HL-60 (cell line): ENCODE results near the gene A3GALT2.

ENCODE experiments used
- DNase-seq, 2 experiments: peaks; one replicate each; pipeline ENCODE4 v3.0.0-alpha.2; 2010 to 2020; ENCODE audit warnings: low read depth in 1 of 2, low spot score in 1 of 2
- H3K27ac ChIP-seq: fragments of 250-450 bp; sonication (Bioruptor Pico); replicated peaks from 2 replicates; pipeline ENCODE4 v1.5.1; 2020; ENCODE audit warnings: mild to moderate bottlenecking, moderate library complexity
- H3K27me3 ChIP-seq: fragments of 250-450 bp; sonication (Bioruptor Pico); 2 replicates; pipeline ENCODE4 v1.5.1; 2021; ENCODE audit warnings: mild to moderate bottlenecking, moderate library complexity; ENCODE audit not compliant: insufficient read depth, poor library complexity, severe bottlenecking
- H3K4me3 ChIP-seq: replicated peaks from 2 replicates; pipeline ENCODE4 v1.5.1; 2011; ENCODE audit warnings: mild to moderate bottlenecking, control low read depth, low read length; ENCODE audit not compliant: insufficient read depth
- GABPA ChIP-seq: IDR thresholded peaks from 2 replicates; pipeline ENCODE4 v1.6.1; 2012; ENCODE audit warnings: low read depth
- POLR2AphosphoS5 ChIP-seq: IDR thresholded peaks from 2 replicates; pipeline ENCODE4 v1.6.1; 2012; ENCODE audit warnings: low read depth
- SPI1 ChIP-seq: IDR thresholded peaks from 2 replicates; pipeline ENCODE4 v1.6.1; 2012; ENCODE audit warnings: low read depth, mild to moderate bottlenecking, borderline replicate concordance
- TF ChIP-seq, protein P1 (sequence below): IDR thresholded peaks from one replicate; pipeline ENCODE4 v1.5.1; 2011; ENCODE audit warnings: low read length, control low read depth, inconsistent platforms; ENCODE audit not compliant: insufficient read depth
- TF ChIP-seq, protein P2 (sequence below): IDR thresholded peaks from 2 replicates; pipeline ENCODE4 v1.6.1; 2012; ENCODE audit warnings: low read depth; ENCODE audit not compliant: insufficient replicate concordance

Gene A3GALT2

DNA sequence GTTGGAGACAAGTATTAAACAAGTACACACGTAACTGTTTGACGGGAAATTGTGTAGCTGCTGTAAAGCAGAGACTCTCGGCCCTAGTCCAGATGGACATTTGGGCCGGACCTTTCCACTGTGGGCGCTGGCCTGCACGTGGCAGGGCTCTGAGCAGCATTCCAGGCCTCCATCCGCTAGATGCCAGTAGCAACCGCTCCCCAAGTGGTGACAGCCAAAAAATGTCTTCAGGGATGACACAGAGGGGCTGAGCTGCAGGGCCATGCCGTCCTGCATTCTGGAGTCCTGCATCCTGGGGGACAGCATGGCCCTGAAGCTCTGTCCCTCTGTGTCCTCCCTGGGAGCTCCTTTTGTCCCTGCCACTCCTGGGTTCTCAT, 24.8 kb downstream of the A3GALT2 start:
- no peak overlapping the region for H3K4me3 ChIP-seq
- no peaks in the 10 kb centered on the region for H3K27me3 ChIP-seq
- TF ChIP-seq, protein P1, sequence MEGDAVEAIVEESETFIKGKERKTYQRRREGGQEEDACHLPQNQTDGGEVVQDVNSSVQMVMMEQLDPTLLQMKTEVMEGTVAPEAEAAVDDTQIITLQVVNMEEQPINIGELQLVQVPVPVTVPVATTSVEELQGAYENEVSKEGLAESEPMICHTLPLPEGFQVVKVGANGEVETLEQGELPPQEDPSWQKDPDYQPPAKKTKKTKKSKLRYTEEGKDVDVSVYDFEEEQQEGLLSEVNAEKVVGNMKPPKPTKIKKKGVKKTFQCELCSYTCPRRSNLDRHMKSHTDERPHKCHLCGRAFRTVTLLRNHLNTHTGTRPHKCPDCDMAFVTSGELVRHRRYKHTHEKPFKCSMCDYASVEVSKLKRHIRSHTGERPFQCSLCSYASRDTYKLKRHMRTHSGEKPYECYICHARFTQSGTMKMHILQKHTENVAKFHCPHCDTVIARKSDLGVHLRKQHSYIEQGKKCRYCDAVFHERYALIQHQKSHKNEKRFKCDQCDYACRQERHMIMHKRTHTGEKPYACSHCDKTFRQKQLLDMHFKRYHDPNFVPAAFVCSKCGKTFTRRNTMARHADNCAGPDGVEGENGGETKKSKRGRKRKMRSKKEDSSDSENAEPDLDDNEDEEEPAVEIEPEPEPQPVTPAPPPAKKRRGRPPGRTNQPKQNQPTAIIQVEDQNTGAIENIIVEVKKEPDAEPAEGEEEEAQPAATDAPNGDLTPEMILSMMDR: no peak
- TF ChIP-seq GABPA (no peak), POLR2AphosphoS5 (no peak), SPI1 (no peak)
- TF ChIP-seq, protein P2, sequence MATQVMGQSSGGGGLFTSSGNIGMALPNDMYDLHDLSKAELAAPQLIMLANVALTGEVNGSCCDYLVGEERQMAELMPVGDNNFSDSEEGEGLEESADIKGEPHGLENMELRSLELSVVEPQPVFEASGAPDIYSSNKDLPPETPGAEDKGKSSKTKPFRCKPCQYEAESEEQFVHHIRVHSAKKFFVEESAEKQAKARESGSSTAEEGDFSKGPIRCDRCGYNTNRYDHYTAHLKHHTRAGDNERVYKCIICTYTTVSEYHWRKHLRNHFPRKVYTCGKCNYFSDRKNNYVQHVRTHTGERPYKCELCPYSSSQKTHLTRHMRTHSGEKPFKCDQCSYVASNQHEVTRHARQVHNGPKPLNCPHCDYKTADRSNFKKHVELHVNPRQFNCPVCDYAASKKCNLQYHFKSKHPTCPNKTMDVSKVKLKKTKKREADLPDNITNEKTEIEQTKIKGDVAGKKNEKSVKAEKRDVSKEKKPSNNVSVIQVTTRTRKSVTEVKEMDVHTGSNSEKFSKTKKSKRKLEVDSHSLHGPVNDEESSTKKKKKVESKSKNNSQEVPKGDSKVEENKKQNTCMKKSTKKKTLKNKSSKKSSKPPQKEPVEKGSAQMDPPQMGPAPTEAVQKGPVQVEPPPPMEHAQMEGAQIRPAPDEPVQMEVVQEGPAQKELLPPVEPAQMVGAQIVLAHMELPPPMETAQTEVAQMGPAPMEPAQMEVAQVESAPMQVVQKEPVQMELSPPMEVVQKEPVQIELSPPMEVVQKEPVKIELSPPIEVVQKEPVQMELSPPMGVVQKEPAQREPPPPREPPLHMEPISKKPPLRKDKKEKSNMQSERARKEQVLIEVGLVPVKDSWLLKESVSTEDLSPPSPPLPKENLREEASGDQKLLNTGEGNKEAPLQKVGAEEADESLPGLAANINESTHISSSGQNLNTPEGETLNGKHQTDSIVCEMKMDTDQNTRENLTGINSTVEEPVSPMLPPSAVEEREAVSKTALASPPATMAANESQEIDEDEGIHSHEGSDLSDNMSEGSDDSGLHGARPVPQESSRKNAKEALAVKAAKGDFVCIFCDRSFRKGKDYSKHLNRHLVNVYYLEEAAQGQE: no peak
- no peak for DNase-seq
- H3K27ac ChIP-seq: no peak overlapping the region

DNA sequence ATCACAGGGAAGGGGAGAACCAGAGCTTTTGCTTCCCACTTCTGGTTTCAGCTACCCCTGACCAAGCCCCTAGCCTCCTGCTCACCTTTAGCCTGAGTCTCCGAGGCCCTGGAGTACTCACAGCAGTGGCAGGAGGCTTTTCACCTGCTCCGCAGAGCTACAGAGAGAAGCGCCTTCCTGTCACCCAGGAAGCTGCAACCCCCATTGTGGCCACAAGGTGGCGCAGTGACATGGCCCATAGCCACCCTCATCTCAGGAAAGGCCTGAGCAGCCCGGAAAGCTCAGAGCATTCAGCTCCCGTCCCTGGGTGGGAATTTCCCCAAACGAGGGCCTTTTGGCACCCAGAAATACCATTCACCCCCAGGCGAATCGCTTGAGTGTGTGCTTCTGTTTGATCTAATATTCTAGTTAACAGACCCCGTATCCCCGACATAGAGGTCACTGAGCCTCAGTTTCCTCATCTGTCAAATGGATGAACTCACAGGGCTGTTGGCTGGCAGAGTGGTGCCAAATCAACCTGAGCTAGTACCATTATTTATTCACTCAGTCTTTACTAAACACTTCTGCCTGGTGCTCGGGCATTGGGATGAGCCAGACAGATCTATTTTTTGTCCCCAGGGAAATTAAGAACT, 25.3 kb downstream of the A3GALT2 start:
- TF ChIP-seq POLR2AphosphoS5: no peak
- no peak for TF ChIP-seq GABPA
- TF ChIP-seq, protein P1: peak; percentile 98
- TF ChIP-seq, protein P2: no peak
- no peak for TF ChIP-seq SPI1
- peak; percentile 45 to 84 for DNase-seq
- Histone ChIP-seq H3K27ac (no peak overlapping the region), H3K27me3 (no peaks in the 10 kb centered on the region), H3K4me3 (no peak overlapping the region)

DNA sequence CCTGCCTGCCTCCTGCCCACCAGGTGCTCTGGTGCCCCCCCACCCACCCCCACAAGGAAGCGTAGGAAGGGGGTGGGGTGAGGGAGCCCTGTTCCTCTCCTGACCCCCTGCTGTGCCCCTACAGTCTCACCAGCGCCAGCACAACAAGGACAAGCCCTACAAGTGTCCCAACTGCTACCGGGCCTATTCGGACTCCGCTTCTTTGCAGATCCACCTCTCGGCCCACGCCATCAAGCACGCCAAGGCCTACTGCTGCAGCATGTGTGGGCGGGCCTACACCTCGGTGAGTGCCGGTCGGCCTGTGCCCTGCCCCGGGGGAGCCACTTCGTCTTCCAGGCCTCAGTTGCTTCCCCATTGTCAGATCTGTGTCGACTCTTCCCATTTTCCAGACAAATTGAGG, 25.9 kb downstream of the A3GALT2 start:
- TF ChIP-seq GABPA: no peak
- TF ChIP-seq, protein P1: no peak
- TF ChIP-seq, protein P2: no peak
- no peak for TF ChIP-seq POLR2AphosphoS5
- no peak for TF ChIP-seq SPI1
- DNase-seq: no peak
- Histone ChIP-seq H3K27me3 (no peaks in the 10 kb centered on the region), H3K27ac (no peak overlapping the region), H3K4me3 (no peak overlapping the region)
